Mucosa of descending colon (tissue), 3 donors: ENCODE measurements around the gene CDH8. TPM values are rescaled to one million over a fixed set of nuclear protein-coding genes. Genes with fewer than 3 reads are reported as not detected.

Experiments
- ATAC-seq: fragments of 200-7000 bp; cut with Tn5 transposase; one replicate; pipeline ENCODE4 v1.9.1; 2020; ENCODE audit warnings: mild to moderate bottlenecking, moderate library complexity
- DNase-seq, 3 donors: peaks; one replicate each; pipeline ENCODE4 v3.0.0-alpha.2; 2020
- H3K36me3 ChIP-seq: fragments of 200-600 bp; one replicate; pipeline ENCODE4 v1.8.0; 2021; ENCODE audit warnings: low read depth, mild to moderate bottlenecking
- H3K4me1 ChIP-seq: fragments of 200-600 bp; one replicate; pipeline ENCODE4 v1.8.0; 2021; ENCODE audit warnings: low read depth, mild to moderate bottlenecking
- H3K4me3 ChIP-seq: fragments of 200-600 bp; one replicate; pipeline ENCODE4 v1.8.0; 2021; ENCODE audit warnings: mild to moderate bottlenecking
- H3K9me3 ChIP-seq: fragments of 200-600 bp; one replicate; pipeline ENCODE4 v1.8.0; 2021; ENCODE audit warnings: mild to moderate bottlenecking
- intact Hi-C, 2 donors: fragments of 100-400 bp; cut with DNase I in 1 of 2; cut with micrococcal nuclease in 1 of 2; formaldehyde crosslinking; loops; one replicate each; pipeline versions ENCODE4 v1.11.0 to v1.11.1; 2022; cut with DNase I, micrococcal nuclease
- total RNA-seq, 3 donors: library from RNA; stranded (reverse); fragmentation: NEBNext Ultra II Directional in 2 of 3; extraction: Animal tissue kit (Norgen Biotek cat#: 25700) in 2 of 3; gene quantifications; one replicate each; pipeline versions ENCODE4 v1.2.1 to v1.2.4, GENCODE V29; 2021 to 2023
- TF ChIP-seq, protein P1 (sequence below): fragments of 200-600 bp; IDR thresholded peaks from one replicate; pipeline ENCODE4 v1.8.0; 2022; ENCODE audit warnings: antibody characterized with exemption, mild to moderate bottlenecking
- donor health status: DM: no; HTN: no; CAD: no; lungs with moderate emphysema.
- donor health status: DM: no; HTN: no; CAD: no.
- donor health status: DM: no; HTN: yes; CAD: no.

CDH8 gene
- total RNA-seq, 3 donors from 2014 or later, result 0.16 to 1.2 TPM; not detected in 1

GRCh38 chr16:61948414-61948813 lies 87.8 kb downstream of the CDH8 start:
- no peak overlapping the region for H3K4me3 ChIP-seq
- H3K9me3 ChIP-seq, result peaks cover 3% of the 10 kb centered on the region
- intact Hi-C loops, result no loop called here
- TF ChIP-seq, protein P1, sequence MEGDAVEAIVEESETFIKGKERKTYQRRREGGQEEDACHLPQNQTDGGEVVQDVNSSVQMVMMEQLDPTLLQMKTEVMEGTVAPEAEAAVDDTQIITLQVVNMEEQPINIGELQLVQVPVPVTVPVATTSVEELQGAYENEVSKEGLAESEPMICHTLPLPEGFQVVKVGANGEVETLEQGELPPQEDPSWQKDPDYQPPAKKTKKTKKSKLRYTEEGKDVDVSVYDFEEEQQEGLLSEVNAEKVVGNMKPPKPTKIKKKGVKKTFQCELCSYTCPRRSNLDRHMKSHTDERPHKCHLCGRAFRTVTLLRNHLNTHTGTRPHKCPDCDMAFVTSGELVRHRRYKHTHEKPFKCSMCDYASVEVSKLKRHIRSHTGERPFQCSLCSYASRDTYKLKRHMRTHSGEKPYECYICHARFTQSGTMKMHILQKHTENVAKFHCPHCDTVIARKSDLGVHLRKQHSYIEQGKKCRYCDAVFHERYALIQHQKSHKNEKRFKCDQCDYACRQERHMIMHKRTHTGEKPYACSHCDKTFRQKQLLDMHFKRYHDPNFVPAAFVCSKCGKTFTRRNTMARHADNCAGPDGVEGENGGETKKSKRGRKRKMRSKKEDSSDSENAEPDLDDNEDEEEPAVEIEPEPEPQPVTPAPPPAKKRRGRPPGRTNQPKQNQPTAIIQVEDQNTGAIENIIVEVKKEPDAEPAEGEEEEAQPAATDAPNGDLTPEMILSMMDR, result no peak
- no peaks in the 10 kb centered on the region for H3K4me1 ChIP-seq
- ATAC-seq (no peak), DNase-seq (no peak)
- H3K36me3 ChIP-seq, result no peaks in the 10 kb centered on the region

GRCh38 chr16:61946019-61946418 lies 90.2 kb downstream of the CDH8 start:
- DNase-seq (no peak), ATAC-seq (no peak)
- H3K4me1 ChIP-seq, result no peaks in the 10 kb centered on the region
- no peaks in the 10 kb centered on the region for H3K36me3 ChIP-seq
- no peak overlapping the region for H3K4me3 ChIP-seq
- H3K9me3 ChIP-seq, result peaks cover 3% of the 10 kb centered on the region
- intact Hi-C loops, result no loop called here
- TF ChIP-seq, protein P1, result no peak

GRCh38 chr16:61945511-61945910 lies 90.7 kb downstream of the CDH8 start:
- DNase-seq (no peak), ATAC-seq (no peak)
- Histone ChIP-seq H3K9me3 (peaks cover 3% of the 10 kb centered on the region), H3K36me3 (no peaks in the 10 kb centered on the region), H3K4me3 (no peak overlapping the region), H3K4me1 (no peaks in the 10 kb centered on the region)
- intact Hi-C loops, result no loop called here
- TF ChIP-seq, protein P1, result no peak

GRCh38 chr16:61944004-61944403 lies 92.2 kb downstream of the CDH8 start:
- no peak for ATAC-seq

GRCh38 chr16:61940611-61941010 lies 95.6 kb downstream of the CDH8 start:
- intact Hi-C loops, result no loop called here
- DNase-seq, result no peak

More at GRCh38 chr16:61944004-61944403, 92.2 kb downstream of the CDH8 start:
- Histone ChIP-seq H3K9me3 (no peaks in the 10 kb centered on the region), H3K36me3 (no peaks in the 10 kb centered on the region), H3K4me1 (no peaks in the 10 kb centered on the region), H3K4me3 (no peak overlapping the region)
- intact Hi-C loops, result no loop called here
- DNase-seq, result no peak
- TF ChIP-seq, protein P1, result no peak

More at GRCh38 chr16:61940611-61941010, 95.6 kb downstream of the CDH8 start:
- ATAC-seq, result no peak
- Histone ChIP-seq H3K4me3 (no peak overlapping the region), H3K4me1 (no peaks in the 10 kb centered on the region), H3K9me3 (no peaks in the 10 kb centered on the region), H3K36me3 (no peaks in the 10 kb centered on the region)
- TF ChIP-seq, protein P1, result no peak
